K562 (cell line): ENCODE results near the gene GATA2. TPM values are rescaled to one million over a fixed set of nuclear protein-coding genes. Genes with fewer than 3 reads are reported as not detected.

Source experiments
- CUX1 ChIP-seq: fragments of 200-800 bp; sonication (Bioruptor generic); IDR thresholded peaks from 2 replicates; pipeline ENCODE4 v1.6.1; 2016; ENCODE audit warnings: missing genetic modification characterization, missing compliant biosample characterization
- KAT8 ChIP-seq: fragments of 450-650 bp; IDR thresholded peaks from 2 replicates; pipeline ENCODE4 v1.6.1; 2016; ENCODE audit warnings: low read depth, mild to moderate bottlenecking
- SNRNP70 ChIP-seq: fragments of 200-400 bp; formaldehyde crosslinking; optimal IDR thresholded peaks from 2 replicates; pipeline ENCODE3; 2017; ENCODE audit warnings: low read depth, low read length
- ZFPM2 ChIP-seq: fragments of 250-450 bp; sonication (Bioruptor Pico); IDR thresholded peaks from 2 replicates; pipeline ENCODE4 v1.5.1; 2022; ENCODE audit warnings: mild to moderate bottlenecking
- ZNF124 ChIP-seq: sonication (generic); formaldehyde crosslinking; IDR thresholded peaks from 2 replicates; pipeline ENCODE4 v1.8.1; 2022; ENCODE audit warnings: missing genetic modification reagents
- ZNF140 ChIP-seq: fragments of 250-450 bp; sonication (Bioruptor Pico); IDR thresholded peaks from 2 replicates; pipeline ENCODE4 v1.8.0; 2021; ENCODE audit warnings: moderate library complexity, mild to moderate bottlenecking, inconsistent platforms
- ZNF354B ChIP-seq: fragments of 250-450 bp; sonication (Bioruptor Pico); IDR thresholded peaks from 2 replicates; pipeline ENCODE4 v1.4.0; 2020
- polyA plus RNA-seq, 8 experiments: library from polyadenylated mRNA; depleted of rRNA in 4 of 8; stranded (reverse) in 5 of 8; unstranded in 3 of 8; fragments of >200 nt; fragmentation: Nextera tagmentation in 2 of 8; fragmentation: Illumina TruSeq in 1 of 8; extraction: Ambion mirVana in 2 of 8; extraction: Trizol in 1 of 8; gene quantifications; 2 replicates each; pipeline versions ENCODE4 v1.2.1 to v1.2.3, GENCODE V29; 2011 to 2014; ENCODE audit warnings: inconsistent platforms in 1 of 8, missing spikeins in 1 of 8
- total RNA-seq, 7 experiments: library from RNA; depleted of rRNA in 6 of 7; stranded (reverse); fragments of >200 nt in 6 of 7; fragmentation: Illumina TruSeq in 2 of 7; extraction: Trizol in 2 of 7; gene quantifications; 2 replicates each; pipeline versions ENCODE4 v1.2.1 to v1.2.3, GENCODE V29; 2011 to 2021; ENCODE audit warnings: low replicate concordance in 1 of 7
- TF ChIP-seq, protein P1 (sequence below): IDR thresholded peaks from 2 replicates; pipeline ENCODE4 v1.6.1; 2016; ENCODE audit warnings: missing genetic modification characterization, missing compliant biosample characterization
- TF ChIP-seq, protein P2 (sequence below): fragments of 250-450 bp; sonication (Bioruptor Pico); IDR thresholded peaks from 2 replicates; pipeline ENCODE4 v1.8.0; 2022; ENCODE audit warnings: moderate library complexity, mild to moderate bottlenecking, inconsistent platforms
- TF ChIP-seq, protein P3 (sequence below): sonication (generic); formaldehyde crosslinking; IDR thresholded peaks from 2 replicates; pipeline ENCODE4 v1.5.0; 2020; ENCODE audit warnings: missing genetic modification reagents

Gene GATA2
- total and polyA plus RNA-seq, 9 of the 15 experiments (the other 6 are each of a cell fraction or from before 2014, with no cell fraction given) = 8.5 to 218 (median 50.8) TPM

GRCh38 chr3:128473180-128473519 is 19.9 kb downstream of the GATA2 start (continued):
- TF ChIP-seq, protein P1, sequence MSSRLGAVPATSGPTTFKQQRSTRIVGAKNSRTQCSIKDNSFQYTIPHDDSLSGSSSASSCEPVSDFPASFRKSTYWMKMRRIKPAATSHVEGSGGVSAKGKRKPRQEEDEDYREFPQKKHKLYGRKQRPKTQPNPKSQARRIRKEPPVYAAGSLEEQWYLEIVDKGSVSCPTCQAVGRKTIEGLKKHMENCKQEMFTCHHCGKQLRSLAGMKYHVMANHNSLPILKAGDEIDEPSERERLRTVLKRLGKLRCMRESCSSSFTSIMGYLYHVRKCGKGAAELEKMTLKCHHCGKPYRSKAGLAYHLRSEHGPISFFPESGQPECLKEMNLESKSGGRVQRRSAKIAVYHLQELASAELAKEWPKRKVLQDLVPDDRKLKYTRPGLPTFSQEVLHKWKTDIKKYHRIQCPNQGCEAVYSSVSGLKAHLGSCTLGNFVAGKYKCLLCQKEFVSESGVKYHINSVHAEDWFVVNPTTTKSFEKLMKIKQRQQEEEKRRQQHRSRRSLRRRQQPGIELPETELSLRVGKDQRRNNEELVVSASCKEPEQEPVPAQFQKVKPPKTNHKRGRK (tag) = no peak
- TF ChIP-seq ZNF140 (CRISPR knock-in tag) (no peak), CUX1 (no peak), ZFPM2 (no peak), SNRNP70 (no peak), ZNF124 (CRISPR knock-in tag) (no peak), KAT8 (no peak), ZNF354B (no peak)
- TF ChIP-seq, protein P2, sequence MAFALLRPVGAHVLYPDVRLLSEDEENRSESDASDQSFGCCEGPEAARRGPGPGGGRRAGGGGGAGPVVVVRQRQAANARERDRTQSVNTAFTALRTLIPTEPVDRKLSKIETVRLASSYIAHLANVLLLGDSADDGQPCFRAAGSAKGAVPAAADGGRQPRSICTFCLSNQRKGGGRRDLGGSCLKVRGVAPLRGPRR (CRISPR knock-in tag) = no peak
- TF ChIP-seq, protein P3, sequence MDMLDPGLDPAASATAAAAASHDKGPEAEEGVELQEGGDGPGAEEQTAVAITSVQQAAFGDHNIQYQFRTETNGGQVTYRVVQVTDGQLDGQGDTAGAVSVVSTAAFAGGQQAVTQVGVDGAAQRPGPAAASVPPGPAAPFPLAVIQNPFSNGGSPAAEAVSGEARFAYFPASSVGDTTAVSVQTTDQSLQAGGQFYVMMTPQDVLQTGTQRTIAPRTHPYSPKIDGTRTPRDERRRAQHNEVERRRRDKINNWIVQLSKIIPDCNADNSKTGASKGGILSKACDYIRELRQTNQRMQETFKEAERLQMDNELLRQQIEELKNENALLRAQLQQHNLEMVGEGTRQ = no peak
- TF ChIP-seq, all 486 proteins: peak for 0
